ENCODE measurements around the gene SCUBE3. TPM values are rescaled to one million over a fixed set of nuclear protein-coding genes. Genes with fewer than 3 reads are reported as not detected.

The SCUBE3 gene
- total and polyA plus RNA-seq, 2 donors, result 0.09 to 0.14 TPM

DNA sequence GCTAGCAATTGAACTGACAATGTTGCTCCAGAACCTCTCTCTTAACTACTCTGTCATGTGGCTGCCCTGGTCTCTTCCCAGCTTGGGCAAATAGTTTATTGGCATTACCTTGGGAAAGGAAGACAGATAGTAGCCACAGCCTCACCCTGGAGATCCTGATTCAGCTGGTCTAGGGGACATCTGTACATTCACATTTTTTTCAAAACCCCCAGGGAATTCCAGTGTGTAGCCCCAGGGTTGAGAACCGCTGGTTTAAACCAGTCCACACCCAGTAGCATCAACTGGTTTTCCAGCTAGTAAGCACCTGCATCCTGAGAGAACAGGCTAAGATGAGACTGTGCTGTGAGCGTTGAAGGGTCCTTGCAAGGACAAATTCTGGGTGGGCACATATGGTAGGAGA is 9.6 kb downstream of the SCUBE3 start:
- WGBS, result 97% methylated on average over 2 of the region's 2 CpGs
- H3K4me3 ChIP-seq (ENCODE audit: low read length in 2 of 2), result no peak overlapping the region
- H3K4me1 ChIP-seq (ENCODE audit: control insufficient read depth in 2 of 2, insufficient read depth in 2 of 2, low read length in 2 of 2), result no peaks in the 10 kb centered on the region
- no peaks in the 10 kb centered on the region for H3K9me3 ChIP-seq (ENCODE audit: control insufficient read depth in 2 of 2, insufficient read depth in 1 of 2, low read length in 1 of 2)
- no peak overlapping the region for H3K27ac ChIP-seq (ENCODE audit: low read depth in 1 of 2, low read length in 1 of 2)
- H3K27me3 ChIP-seq (ENCODE audit: control insufficient read depth in 2 of 2, insufficient read depth in 1 of 2, low read length in 1 of 2), result peaks cover 2 to 5% of the 10 kb centered on the region in 2 donors
- H3K36me3 ChIP-seq (ENCODE audit: control insufficient read depth in 2 of 2, insufficient read depth in 2 of 2, low read length in 1 of 2), result no peaks in the 10 kb centered on the region
- DNase-seq (ENCODE audit: low read depth in 6 of 9, low spot score in 9 of 9), result no peak

DNA sequence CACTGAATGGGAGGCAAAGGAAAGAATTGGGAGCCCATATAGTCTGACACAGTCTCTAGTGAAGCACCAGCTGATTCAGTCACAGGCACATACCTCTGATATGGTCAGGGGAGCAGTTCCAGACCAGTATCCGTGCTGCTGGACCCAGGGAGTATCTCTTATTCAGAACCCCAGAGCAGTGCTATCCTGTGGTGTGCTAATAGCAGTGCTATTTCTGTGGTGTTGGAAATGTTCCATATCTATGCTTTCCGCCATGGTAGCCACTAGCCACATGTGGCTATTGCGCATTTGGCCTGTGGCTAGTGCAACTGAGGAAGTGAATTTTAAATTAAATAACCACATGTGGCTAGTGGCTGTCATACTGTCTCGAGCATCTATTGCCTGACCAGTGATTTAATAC is 11.0 kb downstream of the SCUBE3 start:
- no peak for DNase-seq (ENCODE audit: low read depth in 6 of 9, low spot score in 9 of 9)
- Histone ChIP-seq H3K4me1 (ENCODE audit: control insufficient read depth in 2 of 2, insufficient read depth in 2 of 2, low read length in 2 of 2) (no peaks in the 10 kb centered on the region), H3K4me3 (ENCODE audit: low read length in 2 of 2) (no peak overlapping the region), H3K9me3 (ENCODE audit: control insufficient read depth in 2 of 2, insufficient read depth in 1 of 2, low read length in 1 of 2) (no peaks in the 10 kb centered on the region), H3K27ac (ENCODE audit: low read depth in 1 of 2, low read length in 1 of 2) (no peak overlapping the region), H3K27me3 (ENCODE audit: control insufficient read depth in 2 of 2, insufficient read depth in 1 of 2, low read length in 1 of 2) (peaks cover 0 to 2% of the 10 kb centered on the region in 2 donors), H3K36me3 (ENCODE audit: control insufficient read depth in 2 of 2, insufficient read depth in 2 of 2, low read length in 1 of 2) (no peaks in the 10 kb centered on the region)
- WGBS, result 88% methylated on average over 4 of the region's 4 CpGs

DNA sequence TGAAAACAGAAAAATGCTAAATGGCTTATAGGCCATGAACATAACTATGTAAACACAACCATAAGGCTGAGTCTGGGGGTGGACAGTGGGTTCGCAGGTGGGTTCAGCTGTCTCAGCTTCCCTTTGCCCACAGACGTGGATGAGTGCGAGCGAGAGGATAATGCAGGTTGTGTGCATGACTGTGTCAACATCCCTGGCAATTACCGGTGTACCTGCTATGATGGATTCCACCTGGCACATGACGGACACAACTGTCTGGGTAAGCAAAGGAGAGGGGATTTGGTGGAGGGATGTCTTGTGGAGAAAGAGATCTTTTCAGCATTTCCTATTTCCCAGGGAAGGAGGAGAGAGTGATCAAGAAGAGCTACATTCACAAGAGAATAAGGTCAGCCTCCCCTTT is 14.7 kb downstream of the SCUBE3 start:
- H3K9me3 ChIP-seq (ENCODE audit: control insufficient read depth in 2 of 2, insufficient read depth in 1 of 2, low read length in 1 of 2), result no peaks in the 10 kb centered on the region
- no peaks in the 10 kb centered on the region for H3K4me1 ChIP-seq (ENCODE audit: control insufficient read depth in 2 of 2, insufficient read depth in 2 of 2, low read length in 2 of 2)
- WGBS, result over 99% methylated on average over 6 of the region's 6 CpGs
- no peaks in the 10 kb centered on the region for H3K36me3 ChIP-seq (ENCODE audit: control insufficient read depth in 2 of 2, insufficient read depth in 2 of 2, low read length in 1 of 2)
- H3K27me3 ChIP-seq (ENCODE audit: control insufficient read depth in 2 of 2, insufficient read depth in 1 of 2, low read length in 1 of 2), result no peaks in the 10 kb centered on the region
- no peak for DNase-seq (ENCODE audit: low read depth in 6 of 9, low spot score in 9 of 9)
- H3K4me3 ChIP-seq (ENCODE audit: low read length in 2 of 2), result no peak overlapping the region
- no peak overlapping the region for H3K27ac ChIP-seq (ENCODE audit: low read depth in 1 of 2, low read length in 1 of 2)

DNA sequence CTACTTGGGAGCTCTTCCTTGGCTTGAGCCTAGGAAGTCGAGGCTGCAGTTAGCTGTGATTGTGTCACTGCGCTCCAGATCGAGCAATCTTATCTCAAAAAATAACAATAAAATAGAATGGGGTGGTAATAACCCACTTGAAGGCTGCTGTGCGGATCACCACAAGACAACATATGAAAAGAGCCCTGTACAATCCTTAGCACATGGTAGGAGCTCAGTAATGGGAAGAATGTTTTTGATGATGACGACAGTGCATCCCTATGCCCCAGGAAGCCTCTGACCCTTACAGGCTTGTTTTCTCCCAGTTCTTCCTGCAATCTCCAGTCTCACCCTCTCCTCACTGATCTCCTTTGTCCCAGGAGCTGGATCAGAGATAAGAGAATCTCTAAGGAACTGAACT is 15.5 kb downstream of the SCUBE3 start:
- 99% methylated on average over 5 of the region's 5 CpGs for WGBS
- no peak for DNase-seq (ENCODE audit: low read depth in 6 of 9, low spot score in 9 of 9)
- no peaks in the 10 kb centered on the region for H3K27me3 ChIP-seq (ENCODE audit: control insufficient read depth in 2 of 2, insufficient read depth in 1 of 2, low read length in 1 of 2)
- H3K4me3 ChIP-seq (ENCODE audit: low read length in 2 of 2), result no peak overlapping the region
- no peaks in the 10 kb centered on the region for H3K4me1 ChIP-seq (ENCODE audit: control insufficient read depth in 2 of 2, insufficient read depth in 2 of 2, low read length in 2 of 2)
- no peaks in the 10 kb centered on the region for H3K36me3 ChIP-seq (ENCODE audit: control insufficient read depth in 2 of 2, insufficient read depth in 2 of 2, low read length in 1 of 2)
- no peaks in the 10 kb centered on the region for H3K9me3 ChIP-seq (ENCODE audit: control insufficient read depth in 2 of 2, insufficient read depth in 1 of 2, low read length in 1 of 2)
- no peak overlapping the region for H3K27ac ChIP-seq (ENCODE audit: low read depth in 1 of 2, low read length in 1 of 2)

DNA sequence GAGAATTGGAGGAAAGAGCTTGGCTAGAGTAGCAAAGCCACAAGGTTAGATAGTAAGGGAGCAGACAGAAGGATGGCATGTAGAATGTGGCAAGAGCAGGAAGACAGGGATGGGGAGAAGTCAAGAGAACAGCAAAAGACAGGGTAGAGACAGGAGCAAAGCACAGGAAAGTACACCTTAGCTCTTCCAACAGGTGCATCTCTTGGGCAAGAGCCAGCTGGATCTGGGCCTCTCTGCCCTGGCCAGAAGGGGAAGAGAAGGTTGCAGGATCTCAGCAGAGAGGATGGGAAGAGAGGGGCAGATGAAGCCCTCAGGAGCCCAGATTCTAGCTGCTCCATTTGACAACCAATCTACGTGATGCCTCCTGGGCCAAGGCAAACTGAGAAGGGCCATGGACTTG is 16.7 kb downstream of the SCUBE3 start:
- Histone ChIP-seq H3K27ac (ENCODE audit: low read depth in 1 of 2, low read length in 1 of 2) (no peak overlapping the region), H3K4me3 (ENCODE audit: low read length in 2 of 2) (no peak overlapping the region), H3K4me1 (ENCODE audit: control insufficient read depth in 2 of 2, insufficient read depth in 2 of 2, low read length in 2 of 2) (no peaks in the 10 kb centered on the region), H3K9me3 (ENCODE audit: control insufficient read depth in 2 of 2, insufficient read depth in 1 of 2, low read length in 1 of 2) (peaks cover 0 to 5% of the 10 kb centered on the region in 2 donors), H3K36me3 (ENCODE audit: control insufficient read depth in 2 of 2, insufficient read depth in 2 of 2, low read length in 1 of 2) (no peaks in the 10 kb centered on the region), H3K27me3 (ENCODE audit: control insufficient read depth in 2 of 2, insufficient read depth in 1 of 2, low read length in 1 of 2) (no peaks in the 10 kb centered on the region)
- no peak for DNase-seq (ENCODE audit: low read depth in 6 of 9, low spot score in 9 of 9)
- 97% methylated on average over 1 of the region's 1 CpG for WGBS

DNA sequence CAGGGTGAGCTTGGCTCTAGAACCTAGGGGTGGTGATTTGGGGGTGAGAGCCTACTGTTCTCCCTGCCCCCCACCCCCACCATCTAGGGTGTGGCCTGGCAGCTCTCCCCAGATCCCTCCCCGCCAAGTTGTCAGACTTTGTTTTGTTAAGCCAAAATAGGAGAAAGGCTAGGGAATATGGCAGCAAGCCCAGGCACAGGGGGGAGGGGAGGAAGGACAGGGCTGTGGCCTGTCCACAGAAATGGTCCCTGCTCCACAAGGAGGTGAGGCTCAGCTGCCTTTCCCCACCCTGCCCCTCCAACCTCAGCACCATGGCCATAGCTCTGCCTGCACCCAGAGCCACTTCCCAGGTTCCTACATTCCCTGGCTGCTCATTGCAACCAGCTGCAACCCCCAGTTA is 17.2 kb downstream of the SCUBE3 start:
- Histone ChIP-seq H3K27ac (ENCODE audit: low read depth in 1 of 2, low read length in 1 of 2) (no peak overlapping the region), H3K27me3 (ENCODE audit: control insufficient read depth in 2 of 2, insufficient read depth in 1 of 2, low read length in 1 of 2) (no peaks in the 10 kb centered on the region), H3K4me1 (ENCODE audit: control insufficient read depth in 2 of 2, insufficient read depth in 2 of 2, low read length in 2 of 2) (no peaks in the 10 kb centered on the region), H3K4me3 (ENCODE audit: low read length in 2 of 2) (no peak overlapping the region), H3K36me3 (ENCODE audit: control insufficient read depth in 2 of 2, insufficient read depth in 2 of 2, low read length in 1 of 2) (no peaks in the 10 kb centered on the region), H3K9me3 (ENCODE audit: control insufficient read depth in 2 of 2, insufficient read depth in 1 of 2, low read length in 1 of 2) (peaks cover 0 to 5% of the 10 kb centered on the region in 2 donors)
- WGBS, result 89% methylated on average over 1 of the region's 1 CpG
- no peak for DNase-seq (ENCODE audit: low read depth in 6 of 9, low spot score in 9 of 9)

DNA sequence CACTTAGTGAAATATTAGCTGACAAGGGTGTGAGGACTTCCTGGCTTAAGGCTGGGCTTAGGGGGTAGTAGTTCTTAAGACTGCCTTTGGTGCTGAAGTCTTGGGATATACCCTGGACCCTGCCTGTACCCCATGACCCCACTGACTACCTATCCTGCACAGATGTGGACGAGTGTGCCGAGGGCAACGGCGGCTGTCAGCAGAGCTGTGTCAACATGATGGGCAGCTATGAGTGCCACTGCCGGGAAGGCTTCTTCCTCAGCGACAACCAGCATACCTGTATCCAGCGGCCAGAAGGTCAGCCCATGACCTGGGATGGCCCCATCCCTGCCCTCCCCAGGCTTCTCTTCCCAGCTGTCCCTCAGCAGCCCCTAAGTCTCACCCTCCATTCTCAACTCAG is 17.8 kb downstream of the SCUBE3 start:
- 99% methylated on average over 7 of the region's 7 CpGs for WGBS
- Histone ChIP-seq H3K9me3 (ENCODE audit: control insufficient read depth in 2 of 2, insufficient read depth in 1 of 2, low read length in 1 of 2) (peaks cover 0 to 5% of the 10 kb centered on the region in 2 donors), H3K4me3 (ENCODE audit: low read length in 2 of 2) (no peak overlapping the region), H3K27ac (ENCODE audit: low read depth in 1 of 2, low read length in 1 of 2) (no peak overlapping the region), H3K4me1 (ENCODE audit: control insufficient read depth in 2 of 2, insufficient read depth in 2 of 2, low read length in 2 of 2) (no peaks in the 10 kb centered on the region), H3K36me3 (ENCODE audit: control insufficient read depth in 2 of 2, insufficient read depth in 2 of 2, low read length in 1 of 2) (no peaks in the 10 kb centered on the region), H3K27me3 (ENCODE audit: control insufficient read depth in 2 of 2, insufficient read depth in 1 of 2, low read length in 1 of 2) (no peaks in the 10 kb centered on the region)
- DNase-seq (ENCODE audit: low read depth in 6 of 9, low spot score in 9 of 9), result no peak

DNA sequence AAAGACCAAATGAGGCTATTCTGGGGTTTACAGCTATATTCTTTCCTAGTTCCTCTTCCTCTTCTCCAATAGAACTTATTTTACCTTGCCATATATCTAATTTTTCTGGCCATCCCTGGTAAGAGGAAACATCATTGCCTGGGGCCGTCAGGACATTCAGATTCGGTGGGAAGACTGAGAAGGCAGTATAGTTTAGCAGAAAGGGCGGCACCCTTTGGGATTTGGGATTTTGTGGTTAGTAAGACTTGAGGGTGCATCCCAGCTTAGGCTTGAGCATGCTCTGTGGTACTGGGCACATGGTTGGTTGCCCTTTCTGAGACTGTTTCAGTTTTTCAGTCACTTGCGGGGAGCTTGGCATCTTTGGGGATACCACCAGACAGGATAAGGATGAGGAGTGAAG is 21.1 kb downstream of the SCUBE3 start:
- Histone ChIP-seq H3K27ac (ENCODE audit: low read depth in 1 of 2, low read length in 1 of 2) (no peak overlapping the region), H3K4me1 (ENCODE audit: control insufficient read depth in 2 of 2, insufficient read depth in 2 of 2, low read length in 2 of 2) (peaks cover 0 to 16% of the 10 kb centered on the region in 2 donors), H3K27me3 (ENCODE audit: control insufficient read depth in 2 of 2, insufficient read depth in 1 of 2, low read length in 1 of 2) (no peaks in the 10 kb centered on the region), H3K4me3 (ENCODE audit: low read length in 2 of 2) (no peak overlapping the region), H3K9me3 (ENCODE audit: control insufficient read depth in 2 of 2, insufficient read depth in 1 of 2, low read length in 1 of 2) (peaks cover 0 to 5% of the 10 kb centered on the region in 2 donors), H3K36me3 (ENCODE audit: control insufficient read depth in 2 of 2, insufficient read depth in 2 of 2, low read length in 1 of 2) (no peaks in the 10 kb centered on the region)
- WGBS, result 88% methylated on average over 4 of the region's 4 CpGs
- DNase-seq (ENCODE audit: low read depth in 6 of 9, low spot score in 9 of 9), result no peak

DNA sequence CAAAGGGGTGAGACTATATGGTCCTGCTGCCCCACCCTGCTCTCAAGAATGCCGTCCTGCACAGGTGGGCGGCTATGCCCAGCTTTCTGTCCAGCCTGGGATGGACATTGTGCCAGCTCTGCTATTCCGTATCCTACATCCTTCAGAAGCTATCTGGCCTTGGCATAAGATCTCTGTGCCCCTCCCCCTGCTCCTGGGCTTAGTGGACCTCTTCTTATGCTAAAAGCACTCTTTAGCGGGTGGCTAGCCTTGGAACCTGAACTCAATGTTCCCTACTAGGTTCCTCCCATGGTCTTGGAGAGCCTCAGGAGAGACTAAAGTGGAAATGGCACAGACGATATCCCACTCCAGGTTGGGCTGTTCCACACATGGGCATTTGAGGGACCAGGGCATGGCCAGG is 22.5 kb downstream of the SCUBE3 start:
- H3K4me3 ChIP-seq (ENCODE audit: low read length in 2 of 2), result no peak overlapping the region
- peaks cover 0 to 5% of the 10 kb centered on the region in 2 donors for H3K9me3 ChIP-seq (ENCODE audit: control insufficient read depth in 2 of 2, insufficient read depth in 1 of 2, low read length in 1 of 2)
- peaks cover 0 to 3% of the 10 kb centered on the region in 2 donors for H3K36me3 ChIP-seq (ENCODE audit: control insufficient read depth in 2 of 2, insufficient read depth in 2 of 2, low read length in 1 of 2)
- no peak overlapping the region for H3K27ac ChIP-seq (ENCODE audit: low read depth in 1 of 2, low read length in 1 of 2)
- H3K4me1 ChIP-seq (ENCODE audit: control insufficient read depth in 2 of 2, insufficient read depth in 2 of 2, low read length in 2 of 2), result peaks cover 0 to 17% of the 10 kb centered on the region in 2 donors
- WGBS, result 99% methylated on average over 5 of the region's 5 CpGs
- DNase-seq (ENCODE audit: low read depth in 6 of 9, low spot score in 9 of 9), result no peak
- H3K27me3 ChIP-seq (ENCODE audit: control insufficient read depth in 2 of 2, insufficient read depth in 1 of 2, low read length in 1 of 2), result no peaks in the 10 kb centered on the region

DNA sequence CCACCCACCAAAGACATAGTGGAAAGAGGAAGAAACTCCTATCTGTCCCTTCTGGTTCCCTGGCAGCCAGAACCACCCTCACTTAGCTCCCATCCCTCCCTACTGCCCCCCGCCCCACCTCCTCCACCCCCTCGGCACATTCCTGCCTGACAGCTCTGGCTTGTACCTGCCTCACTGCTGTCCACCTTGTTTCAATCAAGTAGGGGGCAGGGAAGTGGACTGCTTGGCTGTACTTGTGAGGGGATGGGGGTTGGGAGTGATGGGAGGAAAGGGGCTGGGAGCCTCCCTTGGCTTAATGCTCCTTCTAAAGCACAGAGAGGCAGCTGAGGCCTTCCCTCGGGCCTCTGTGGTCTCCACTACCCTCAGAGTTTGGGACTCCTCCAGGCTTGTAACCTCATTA is 23.7 kb downstream of the SCUBE3 start:
- H3K9me3 ChIP-seq (ENCODE audit: control insufficient read depth in 2 of 2, insufficient read depth in 1 of 2, low read length in 1 of 2), result peaks cover 0 to 5% of the 10 kb centered on the region in 2 donors
- no peak overlapping the region for H3K27ac ChIP-seq (ENCODE audit: low read depth in 1 of 2, low read length in 1 of 2)
- WGBS, result 65% methylated on average over 3 of the region's 3 CpGs
- no peak overlapping the region for H3K4me3 ChIP-seq (ENCODE audit: low read length in 2 of 2)
- H3K4me1 ChIP-seq (ENCODE audit: control insufficient read depth in 2 of 2, insufficient read depth in 2 of 2, low read length in 2 of 2), result peaks cover 0 to 17% of the 10 kb centered on the region in 2 donors
- H3K36me3 ChIP-seq (ENCODE audit: control insufficient read depth in 2 of 2, insufficient read depth in 2 of 2, low read length in 1 of 2), result peaks cover under 1 to 3% of the 10 kb centered on the region in 2 donors
- H3K27me3 ChIP-seq (ENCODE audit: control insufficient read depth in 2 of 2, insufficient read depth in 1 of 2, low read length in 1 of 2), result no peaks in the 10 kb centered on the region
- no peak for DNase-seq (ENCODE audit: low read depth in 6 of 9, low spot score in 9 of 9)

Data from thymus (tissue), 11 donors.